GM19328 (cell line): Measurements from ENCODE around the gene LIX1L.

Source experiments
- ATAC-seq: cut with Tn5 transposase; IDR thresholded peaks from one replicate; pipeline ENCODE4 v1.9.1; 2021; ENCODE audit warnings: mild to moderate bottlenecking, moderate library complexity; ENCODE audit not compliant: unreplicated experiment

Gene LIX1L

DNA sequence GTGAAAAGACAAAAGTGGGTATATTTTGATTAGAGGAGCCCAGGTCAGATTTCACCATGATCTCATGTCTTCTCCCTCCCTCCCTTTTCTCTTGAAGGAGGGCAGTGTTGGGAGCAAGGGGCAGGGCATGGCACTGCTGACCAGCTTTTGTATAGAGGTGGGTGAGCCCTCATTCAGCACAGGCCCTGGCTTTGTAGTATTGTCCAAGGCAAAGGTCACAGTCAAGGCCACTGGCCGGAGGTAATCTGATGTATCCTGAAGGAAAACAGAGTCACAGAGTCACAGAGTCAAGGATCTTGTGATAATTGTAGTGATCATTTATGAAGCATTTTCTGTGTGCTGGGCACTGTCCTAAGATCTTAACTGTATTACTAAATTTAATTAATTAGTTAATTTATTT lies 59.8 kb downstream of the LIX1L start:
- ATAC-seq, result no peak

DNA sequence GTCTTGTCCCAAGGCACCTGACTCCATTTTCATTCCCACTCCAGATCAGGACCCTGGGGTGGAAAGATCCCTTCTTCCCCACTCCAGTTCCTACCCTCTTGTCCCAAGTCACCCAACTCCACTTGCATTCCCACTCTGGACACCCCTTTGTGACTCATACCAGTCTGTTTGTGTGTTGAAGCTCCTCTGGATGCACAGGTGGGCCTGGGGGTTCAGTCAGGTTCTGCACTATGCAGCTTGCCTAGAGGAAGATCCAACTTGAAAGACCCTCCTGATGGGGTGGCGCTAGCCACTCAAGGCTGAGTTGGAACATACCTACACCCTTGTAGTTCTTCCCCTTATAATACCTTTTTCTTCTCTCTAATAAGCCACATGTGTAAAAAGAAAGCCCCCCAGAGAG lies 62.3 kb downstream of the LIX1L start:
- no peak for ATAC-seq

DNA sequence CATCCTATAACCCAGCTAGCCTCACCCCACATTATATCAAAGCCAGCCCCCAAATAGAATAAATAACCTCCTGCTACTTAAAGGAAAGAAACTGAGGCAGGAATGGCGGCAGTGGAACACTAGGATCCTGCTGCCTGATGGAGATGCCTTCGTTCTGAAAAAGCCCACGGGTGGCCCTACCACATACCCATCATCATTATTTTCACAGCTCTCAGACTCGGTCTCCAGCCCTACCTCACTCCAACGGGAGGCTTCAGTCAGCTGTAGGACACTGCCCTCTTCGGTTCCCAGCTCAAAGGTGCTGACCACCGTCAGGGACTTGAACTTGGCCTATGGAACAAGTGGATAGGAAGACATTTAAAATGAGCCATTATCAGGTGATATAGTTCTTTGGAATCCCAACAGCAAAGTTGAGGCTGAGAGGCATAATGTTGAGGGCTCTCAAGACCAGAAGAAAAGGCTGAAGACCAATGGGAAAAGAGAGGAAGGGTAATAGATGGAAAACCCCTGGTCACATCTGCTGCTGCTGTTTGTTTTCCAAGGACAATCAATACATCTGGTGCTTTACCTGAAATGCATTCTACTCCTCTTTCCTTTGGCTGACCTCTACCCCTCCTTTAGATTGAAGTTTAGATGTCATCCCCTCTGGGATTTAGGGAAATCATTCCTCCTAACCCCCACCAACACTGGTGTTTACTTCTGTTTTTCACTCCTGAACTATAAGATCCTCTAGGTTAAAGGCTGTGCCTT lies 64.3 kb downstream of the LIX1L start:
- ATAC-seq, result no peak

DNA sequence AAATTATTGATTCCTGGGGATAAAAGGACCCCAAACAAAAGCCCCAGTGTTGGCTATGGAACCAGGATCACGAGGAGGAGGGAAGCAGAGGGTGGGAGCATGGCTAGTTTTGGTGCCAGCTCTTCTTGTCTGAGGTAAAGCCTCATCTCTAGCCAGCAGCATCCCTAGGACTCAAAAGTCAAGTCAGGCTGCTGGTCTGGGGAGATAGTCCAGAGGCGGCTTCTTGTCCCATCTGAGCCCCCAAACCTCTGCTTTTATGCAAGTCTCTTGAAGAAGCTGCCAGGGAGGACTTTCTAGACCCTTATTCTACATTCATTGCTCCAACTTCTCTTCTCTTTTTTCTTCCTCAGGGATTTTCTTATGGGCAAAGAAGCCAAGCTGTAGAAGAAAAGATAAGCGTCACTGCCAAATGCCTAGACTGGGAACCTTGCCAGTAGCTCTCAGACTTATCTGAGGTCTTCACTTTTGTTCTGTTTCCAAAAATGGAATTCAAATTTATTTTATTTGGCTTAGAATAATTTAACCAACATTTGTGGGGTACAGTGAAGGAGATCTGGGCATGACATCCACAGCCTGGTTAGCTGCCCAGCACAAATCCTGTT lies 65.2 kb downstream of the LIX1L start:
- ATAC-seq, result no peak

DNA sequence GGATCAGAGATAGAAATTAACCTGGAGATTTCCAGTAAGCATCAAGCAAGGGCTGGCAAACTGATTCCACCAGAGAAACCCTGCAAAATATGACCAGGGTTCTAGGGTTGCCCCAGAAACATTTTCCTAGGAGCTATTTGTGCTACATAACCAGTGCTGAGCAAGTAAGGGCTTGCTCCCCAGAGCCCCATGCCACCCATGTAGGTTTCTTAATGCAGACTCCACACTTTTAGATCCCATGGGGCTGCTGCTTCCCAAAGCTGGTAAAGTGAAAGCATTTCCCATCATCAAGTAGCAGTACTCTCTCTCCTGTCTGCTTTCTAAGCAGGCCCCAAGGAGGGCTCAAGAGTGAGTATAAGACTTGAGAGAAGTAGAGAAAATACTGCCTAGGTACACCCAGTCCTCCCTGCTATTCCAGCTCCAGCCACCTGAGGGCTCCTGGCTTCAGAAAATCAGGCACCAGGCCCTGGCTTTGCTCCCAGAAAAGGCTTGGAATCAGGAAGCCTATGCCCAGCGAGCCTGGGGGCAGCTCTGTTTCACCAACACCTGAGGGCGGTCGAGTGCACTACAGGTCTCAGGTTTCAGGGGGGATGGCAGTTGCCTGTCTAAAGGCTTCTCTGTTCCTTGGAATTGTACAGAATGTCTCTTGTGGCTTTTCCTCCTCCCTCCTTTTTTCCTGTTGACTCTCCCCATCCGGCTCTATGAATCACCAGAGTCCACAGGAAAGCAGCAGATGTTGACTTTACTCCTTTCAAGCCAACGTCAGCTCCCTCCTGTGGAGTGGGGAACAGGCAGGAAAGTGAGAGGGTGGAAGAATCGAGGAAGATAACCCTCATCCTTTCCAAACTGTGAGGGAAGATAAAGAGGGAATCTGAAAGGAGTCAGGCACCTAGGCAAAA lies 66.0 kb downstream of the LIX1L start:
- ATAC-seq, result no peak

DNA sequence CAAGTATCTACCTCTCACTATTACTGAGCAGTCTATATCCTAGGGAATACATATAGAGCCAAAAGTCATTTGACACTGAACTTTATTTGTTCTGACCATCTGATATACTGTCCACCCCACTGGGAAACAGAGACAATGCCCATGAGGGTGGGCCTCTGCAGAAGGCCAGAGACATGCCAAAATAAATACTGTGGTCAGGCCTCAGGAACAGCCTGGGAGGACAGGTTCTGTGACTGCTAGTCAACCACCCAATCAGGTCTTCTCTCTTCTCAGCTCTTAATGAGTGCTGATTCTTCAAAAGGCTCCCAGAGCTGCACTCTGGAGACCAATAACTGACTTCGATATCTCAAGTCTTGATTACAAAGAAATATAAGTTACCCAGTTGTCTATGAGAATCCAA lies 66.7 kb downstream of the LIX1L start:
- ATAC-seq, result no peak

DNA sequence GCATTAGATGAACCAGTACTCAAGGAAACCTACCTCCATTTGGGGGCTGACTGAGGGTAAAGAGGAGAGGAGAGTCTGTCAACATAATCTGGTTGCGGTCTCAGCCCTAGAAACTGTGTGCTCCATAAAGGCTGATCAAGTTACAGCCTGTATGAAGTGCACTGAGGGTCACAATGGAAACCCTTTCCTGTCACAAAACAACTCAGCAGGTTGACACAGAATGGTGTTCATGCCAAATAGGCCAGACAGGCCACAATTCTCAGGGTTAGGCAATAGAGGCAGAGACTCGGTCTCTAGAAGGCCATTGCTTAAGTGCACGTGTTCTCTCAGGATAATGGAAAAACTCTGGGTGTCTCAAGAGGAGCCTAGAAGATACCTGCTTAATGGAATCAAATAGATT lies 68.1 kb downstream of the LIX1L start:
- ATAC-seq, result no peak

DNA sequence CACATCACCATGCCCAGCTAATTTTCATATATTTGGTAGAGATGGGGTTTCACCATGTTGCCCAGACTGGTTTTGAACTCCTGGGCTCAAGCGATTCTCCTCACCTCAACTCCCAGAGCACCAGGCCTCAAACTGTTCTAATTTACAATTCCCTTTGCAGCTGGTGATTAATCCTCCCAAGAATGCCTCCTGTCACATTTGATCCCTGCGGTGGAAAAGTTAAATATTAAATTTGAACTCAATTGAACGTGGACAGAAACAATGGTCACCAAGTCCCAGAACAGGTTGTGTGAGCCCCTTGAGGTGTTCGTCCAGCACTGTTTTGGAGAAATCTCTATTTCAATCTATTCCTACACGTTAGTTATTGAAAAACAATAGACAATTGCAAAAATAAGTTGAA lies 70.2 kb downstream of the LIX1L start:
- ATAC-seq, result no peak

DNA sequence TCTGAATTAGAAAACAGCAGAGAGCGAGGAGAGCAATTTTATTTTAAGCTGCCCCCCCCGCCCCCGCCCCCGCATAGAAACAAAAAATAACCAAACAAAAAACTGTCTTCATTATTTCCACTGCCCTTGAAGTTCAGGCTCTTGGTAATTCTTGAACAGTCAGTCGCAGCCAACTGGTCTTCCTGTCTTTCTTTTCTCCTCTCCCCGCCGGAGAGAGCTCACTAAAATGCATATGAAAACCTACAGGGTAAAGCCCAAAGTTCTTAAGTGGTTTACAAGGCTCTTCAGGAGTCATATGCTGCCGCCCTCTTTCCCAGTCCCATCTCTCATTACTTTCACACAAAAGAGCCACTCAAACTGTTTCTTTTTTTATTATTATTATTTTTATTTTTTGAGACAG lies 71.0 kb downstream of the LIX1L start:
- no peak for ATAC-seq

DNA sequence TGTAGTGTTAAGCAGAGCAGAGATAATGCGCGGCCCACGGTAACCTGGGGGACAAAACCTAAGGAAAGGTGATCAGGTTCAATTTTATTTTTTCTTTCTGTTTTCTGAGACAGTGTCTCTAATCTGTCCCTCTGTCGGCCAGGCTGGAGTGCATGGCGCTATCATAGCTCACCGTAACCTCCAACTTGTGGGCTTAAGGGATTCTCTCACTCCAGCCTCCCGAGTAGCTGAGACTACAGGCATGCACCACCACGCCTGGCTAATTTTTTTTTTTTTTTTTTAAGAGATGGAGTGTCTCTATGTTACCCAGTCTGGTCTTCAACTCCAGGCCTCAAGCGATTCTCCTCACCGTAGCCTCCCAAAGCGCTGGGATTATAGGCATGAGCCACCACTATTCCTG lies 71.4 kb downstream of the LIX1L start:
- no peak for ATAC-seq

DNA sequence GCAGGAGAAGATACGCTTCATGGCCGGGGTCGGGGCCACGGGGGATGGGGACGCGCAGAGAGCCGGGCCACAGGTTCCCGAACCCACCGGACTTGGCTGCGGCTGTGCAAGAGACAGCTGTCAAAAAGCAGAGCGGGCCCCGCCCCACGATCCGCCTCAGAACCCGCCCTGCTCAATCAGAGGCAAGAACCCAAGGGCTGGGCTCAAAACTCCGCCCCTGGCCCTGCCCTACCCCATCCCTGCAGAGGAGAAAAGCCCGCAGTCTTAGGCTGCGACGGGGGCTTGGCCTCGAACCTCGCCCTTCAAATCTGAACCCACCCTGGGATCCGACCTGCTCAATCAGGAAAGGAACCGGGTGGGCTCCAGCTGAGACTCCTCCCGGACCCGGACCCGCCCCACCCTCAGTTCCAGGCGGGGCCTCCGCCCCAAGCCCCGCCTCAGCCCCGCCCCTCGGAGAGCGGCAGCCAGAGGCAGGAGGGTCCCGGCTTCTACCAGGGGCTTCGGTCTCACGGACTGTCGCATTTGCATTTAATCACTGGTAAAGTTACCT lies 72.0 kb downstream of the LIX1L start, which contains the start of gene ANKRD35:
Gene ANKRD35 (minus strand): TSS at position 129 of the 550 bp plus-strand sequence. CDS start 108 bp downstream, at position 21.
- peak; percentile 99 for ATAC-seq

DNA sequence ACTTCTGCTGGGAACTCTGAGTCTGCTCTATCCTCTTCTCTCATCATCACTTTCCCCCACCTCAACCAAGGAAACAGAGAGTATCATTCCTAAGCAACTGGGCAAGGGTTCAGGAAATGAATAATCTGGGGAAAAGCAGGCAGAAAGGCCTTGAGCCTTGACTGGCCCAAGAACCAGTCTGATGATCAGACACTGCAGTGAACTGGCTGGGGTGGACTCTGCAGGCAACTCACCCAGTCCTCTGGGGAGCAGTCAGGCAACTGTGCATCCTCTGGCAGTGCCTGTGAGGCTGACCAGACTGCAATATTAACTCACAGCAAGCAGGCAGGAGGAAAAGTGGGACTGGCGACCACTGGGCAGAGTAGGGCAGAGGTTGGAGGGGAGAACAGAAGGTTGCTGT lies 73.1 kb downstream of the LIX1L start:
- ATAC-seq, result no peak
